C1 segment of cervical spinal cord (tissue), 14 donors: Measurements from ENCODE around the gene DHRS7C.

Experiments
- DNase-seq, 14 donors: peaks; one replicate each; lab custom pipeline; 2025; lab: John Stamatoyannopoulos, UW

Gene DHRS7C

GRCh38 chr17:9766970-9767369 is 24.4 kb downstream of the DHRS7C start:
- no peak for DNase-seq

- no peak for DNase-seq
Measured at GRCh38 chr17:9765322-9765721, 26.1 kb downstream of the DHRS7C start.

GRCh38 chr17:9763643-9764042 is 27.7 kb downstream of the DHRS7C start:
- no peak for DNase-seq

GRCh38 chr17:9760266-9760665 is 31.1 kb downstream of the DHRS7C start:
- DNase-seq: no peak

DNA sequence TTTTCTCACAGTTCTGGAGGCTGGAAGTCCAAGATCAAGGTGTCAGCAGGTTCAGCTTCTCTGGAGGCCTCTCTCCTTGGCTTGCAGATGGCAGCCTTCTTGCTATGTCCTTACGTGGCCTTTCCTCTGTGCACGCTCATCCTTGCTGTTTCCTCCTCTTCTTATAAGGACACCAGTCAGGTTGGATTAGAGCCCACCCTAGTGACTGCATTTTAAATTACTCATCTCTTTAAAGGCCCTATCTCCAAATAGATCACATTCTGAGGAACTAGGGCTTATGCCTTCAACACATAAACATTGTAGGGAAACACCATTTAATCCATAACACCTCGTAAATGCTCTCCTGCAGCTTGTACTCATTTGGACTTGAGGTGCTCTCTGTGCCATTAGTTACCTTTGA is 36.3 kb downstream of the DHRS7C start:
- DNase-seq: no peak

DNA sequence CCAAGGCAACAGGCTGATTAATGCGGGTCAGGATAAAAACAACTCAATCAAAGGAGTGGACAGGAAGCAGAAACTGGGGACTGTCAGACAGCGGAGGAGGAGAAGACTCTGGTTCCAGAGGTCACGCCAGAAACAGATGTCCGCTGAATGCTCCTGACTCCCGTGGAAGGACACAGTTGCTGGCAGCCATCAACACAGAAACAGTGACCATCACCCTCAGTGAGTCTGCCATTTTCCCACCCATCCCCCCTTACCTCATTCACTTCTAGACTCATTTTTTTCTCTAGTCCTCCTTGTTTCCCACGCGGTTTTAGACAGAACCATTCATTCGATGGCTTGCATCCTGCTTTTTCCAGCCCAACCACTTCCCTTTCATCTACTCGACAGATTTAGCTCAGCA is 40.9 kb downstream of the DHRS7C start:
- DNase-seq: no peak

DNA sequence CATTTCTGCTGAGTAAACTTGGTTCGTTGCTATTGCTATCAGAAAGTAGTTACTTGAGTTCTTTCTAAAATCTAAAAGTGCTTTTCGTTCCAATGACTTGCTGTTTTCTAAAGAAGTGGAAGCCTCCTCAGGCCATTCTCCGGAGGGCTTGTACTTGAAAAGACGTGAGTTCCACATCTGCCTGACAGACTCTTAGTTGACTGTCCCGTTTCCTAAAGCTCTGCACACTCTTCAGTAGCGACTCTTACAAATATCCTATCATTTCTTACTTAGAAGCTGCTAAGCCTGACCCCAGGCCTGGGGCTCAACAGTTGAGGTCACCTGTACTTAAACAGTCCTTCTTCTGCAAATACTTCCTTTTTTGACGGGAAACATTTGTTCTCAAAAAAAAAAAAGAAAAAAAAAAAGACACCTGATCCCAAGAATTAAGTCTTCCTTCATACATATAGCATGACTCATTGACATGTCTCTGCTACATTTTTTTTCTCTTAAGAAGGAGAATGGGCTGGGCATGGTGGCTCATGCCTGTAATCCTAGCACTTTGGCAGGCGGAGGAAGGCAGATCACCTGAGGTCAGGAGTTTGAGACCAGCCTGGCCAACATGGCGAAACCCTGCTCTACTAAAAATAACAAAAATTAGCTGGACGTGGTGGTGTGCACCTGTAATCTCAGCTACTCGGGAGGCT is 61.5 kb downstream of the DHRS7C start:
- DNase-seq: no peak

DNA sequence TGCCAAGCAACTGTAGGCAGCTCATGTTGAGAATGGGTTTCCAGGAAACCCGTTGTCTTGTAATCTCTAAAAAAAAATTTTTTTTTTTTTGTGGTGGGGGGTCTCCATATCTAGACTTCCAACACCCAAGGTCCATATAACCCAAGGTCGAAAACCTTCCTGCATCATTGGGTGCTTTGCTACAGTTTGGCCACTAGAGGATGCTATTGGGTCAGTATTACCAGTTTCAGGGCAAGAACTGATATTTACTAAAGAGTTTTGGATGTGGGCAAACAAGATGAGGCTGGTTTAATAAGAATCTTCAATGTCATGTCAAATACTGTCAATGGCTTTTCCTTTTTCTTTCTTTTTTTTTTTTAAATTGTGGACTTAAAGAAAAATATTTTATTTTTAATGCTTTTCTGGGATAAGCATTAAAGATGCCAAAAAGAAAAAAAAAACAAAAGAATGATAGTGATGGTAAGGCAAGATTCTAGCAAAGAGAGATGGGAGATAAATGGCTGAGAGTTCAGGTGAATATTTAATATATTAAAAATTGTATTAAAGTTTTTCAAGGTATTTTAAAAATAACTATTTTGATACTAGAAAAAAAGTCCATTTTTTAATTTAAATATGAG is 62.2 kb downstream of the DHRS7C start:
- peak in 2 of 14 donors; percentile 13 to 32 for DNase-seq

- no peak for DNase-seq
Measured at GRCh38 chr17:9728564-9728963, 62.8 kb downstream of the DHRS7C start.

DNA sequence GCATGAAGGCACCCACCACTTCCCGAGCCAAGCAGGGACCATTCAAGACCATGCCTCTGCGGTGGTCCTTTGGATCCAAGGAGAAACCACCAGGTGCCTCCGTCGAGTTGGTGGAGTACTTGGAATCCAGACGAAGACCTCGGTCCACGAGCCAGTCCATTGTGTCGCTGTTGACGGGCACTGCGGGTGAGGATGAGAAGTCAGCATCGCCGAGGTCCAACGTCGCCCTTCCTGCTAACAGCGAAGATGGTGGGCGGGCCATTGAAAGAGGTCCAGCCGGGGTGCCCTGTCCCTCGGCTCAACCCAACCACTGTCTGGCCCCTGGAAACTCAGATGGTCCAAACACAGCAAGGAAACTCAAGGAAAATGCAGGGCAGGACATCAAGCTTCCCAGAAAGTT is 63.4 kb downstream of the DHRS7C start:
- no peak for DNase-seq

- peak in 1 of 14 donors; percentile 7 for DNase-seq
Measured at GRCh38 chr17:9726291-9726690, 65.1 kb downstream of the DHRS7C start.

GRCh38 chr17:9725575-9725974 is 65.8 kb downstream of the DHRS7C start:
- peak in 9 of 14 donors; percentile 3 to 79 (median 16) for DNase-seq
